Measurements from ENCODE around the gene ASPHD2. TPM values are rescaled to one million over a fixed set of nuclear protein-coding genes. Genes with fewer than 3 reads are reported as not detected.

Gene ASPHD2
- total RNA-seq, 1 experiment from 2014 or later: 1.4 TPM

GRCh38 chr22:26432619-26433311 is 3.7 kb downstream of the ASPHD2 start:
- no TSS peak for BruUV-seq (replicated peaks)
- no peak overlapping the region for H3K27ac ChIP-seq (ENCODE audit: low read depth, low read length, poor library complexity, severe bottlenecking)
- peaks cover 11% of the 10 kb centered on the region for H3K4me1 ChIP-seq (ENCODE audit: insufficient read depth, low read length, poor library complexity, severe bottlenecking)
- H3K36me3 ChIP-seq (ENCODE audit: insufficient read depth, low read length, poor library complexity, severe bottlenecking): no peaks in the 10 kb centered on the region
- intact Hi-C loops (cut with micrococcal nuclease; ENCODE audit: unreplicated experiment): no loop called here
- TF ChIP-seq EZH2 (IDR thresholded peaks at IDR 0.05; ENCODE audit: borderline replicate concordance, low read depth, low read length, poor library complexity, severe bottlenecking) (no peak), CTCF (conservative IDR thresholded peaks at IDR 0.05; ENCODE audit: low read depth, low read length) (no peak)
- no peak overlapping the region for H3K4me3 ChIP-seq (ENCODE audit: low read depth, low read length, poor library complexity, severe bottlenecking)
- POLR2A ChIA-PET (ENCODE audit: low non-redundant PET): no interaction called here
- no peak for DNase-seq (ENCODE audit: low spot score)
- CTCF ChIA-PET: no interaction called here
- no peaks in the 10 kb centered on the region for H3K27me3 ChIP-seq (replicated peaks; ENCODE audit: insufficient read depth, low read depth, low read length, poor library complexity)
- no peaks in the 10 kb centered on the region for H3K9me3 ChIP-seq (ENCODE audit: low read depth, low read length, poor library complexity, severe bottlenecking)

GRCh38 chr22:26433805-26434204 is 4.7 kb downstream of the ASPHD2 start:
- BruUV-seq (replicated peaks): no TSS peak
- Histone ChIP-seq H3K27ac (ENCODE audit: low read depth, low read length, poor library complexity, severe bottlenecking) (no peak overlapping the region), H3K9me3 (ENCODE audit: low read depth, low read length, poor library complexity, severe bottlenecking) (no peaks in the 10 kb centered on the region), H3K27me3 (replicated peaks; ENCODE audit: insufficient read depth, low read depth, low read length, poor library complexity) (no peaks in the 10 kb centered on the region), H3K4me1 (ENCODE audit: insufficient read depth, low read length, poor library complexity, severe bottlenecking) (peaks cover 4% of the 10 kb centered on the region), H3K36me3 (ENCODE audit: insufficient read depth, low read length, poor library complexity, severe bottlenecking) (no peaks in the 10 kb centered on the region), H3K4me3 (ENCODE audit: low read depth, low read length, poor library complexity, severe bottlenecking) (no peak overlapping the region)
- CTCF ChIA-PET: no interaction called here
- POLR2A ChIA-PET (ENCODE audit: low non-redundant PET): no interaction called here
- TF ChIP-seq CTCF (conservative IDR thresholded peaks at IDR 0.05; ENCODE audit: low read depth, low read length) (no peak), EZH2 (IDR thresholded peaks at IDR 0.05; ENCODE audit: borderline replicate concordance, low read depth, low read length, poor library complexity, severe bottlenecking) (no peak)
- intact Hi-C loops (cut with micrococcal nuclease; ENCODE audit: unreplicated experiment): no loop called here
- no peak for DNase-seq (ENCODE audit: low spot score)

- H3K9me3 ChIP-seq (ENCODE audit: low read depth, low read length, poor library complexity, severe bottlenecking): no peaks in the 10 kb centered on the region
- no peak overlapping the region for H3K4me3 ChIP-seq (ENCODE audit: low read depth, low read length, poor library complexity, severe bottlenecking)
- no peak for DNase-seq (ENCODE audit: low spot score)
- H3K27me3 ChIP-seq (replicated peaks; ENCODE audit: insufficient read depth, low read depth, low read length, poor library complexity): no peaks in the 10 kb centered on the region
- no TSS peak for BruUV-seq (replicated peaks)
- no peak overlapping the region for H3K27ac ChIP-seq (ENCODE audit: low read depth, low read length, poor library complexity, severe bottlenecking)
- no peaks in the 10 kb centered on the region for H3K36me3 ChIP-seq (ENCODE audit: insufficient read depth, low read length, poor library complexity, severe bottlenecking)
- no peak for TF ChIP-seq EZH2 (IDR thresholded peaks at IDR 0.05; ENCODE audit: borderline replicate concordance, low read depth, low read length, poor library complexity, severe bottlenecking)
- TF ChIP-seq CTCF (conservative IDR thresholded peaks at IDR 0.05; ENCODE audit: low read depth, low read length): no peak
- intact Hi-C loops (cut with micrococcal nuclease; ENCODE audit: unreplicated experiment): no loop called here
- POLR2A ChIA-PET (ENCODE audit: low non-redundant PET): no interaction called here
- H3K4me1 ChIP-seq (ENCODE audit: insufficient read depth, low read length, poor library complexity, severe bottlenecking): no peaks in the 10 kb centered on the region
- CTCF ChIA-PET: interaction anchor here (0.6 kb wide), 1 partner anchor 66 kb away, joined by 3 read pairs; no protein-coding TSS in a partner anchor
These were observed 6.5 kb downstream of the ASPHD2 start for GRCh38 chr22:26435327-26436093.
